HK-2 (cell line): ENCODE data around the gene CLK1.
"Not testable (repeated sequence)": the region's sequence is repeated elsewhere in the genome, so short reads cannot be mapped to it uniquely, and the experiment has no call there.

Experiments used
- DNase-seq: peaks from one replicate; pipeline ENCODE4 v3.0.0-alpha.2; 2018; ENCODE audit not compliant: unreplicated experiment

The CLK1 gene

DNA sequence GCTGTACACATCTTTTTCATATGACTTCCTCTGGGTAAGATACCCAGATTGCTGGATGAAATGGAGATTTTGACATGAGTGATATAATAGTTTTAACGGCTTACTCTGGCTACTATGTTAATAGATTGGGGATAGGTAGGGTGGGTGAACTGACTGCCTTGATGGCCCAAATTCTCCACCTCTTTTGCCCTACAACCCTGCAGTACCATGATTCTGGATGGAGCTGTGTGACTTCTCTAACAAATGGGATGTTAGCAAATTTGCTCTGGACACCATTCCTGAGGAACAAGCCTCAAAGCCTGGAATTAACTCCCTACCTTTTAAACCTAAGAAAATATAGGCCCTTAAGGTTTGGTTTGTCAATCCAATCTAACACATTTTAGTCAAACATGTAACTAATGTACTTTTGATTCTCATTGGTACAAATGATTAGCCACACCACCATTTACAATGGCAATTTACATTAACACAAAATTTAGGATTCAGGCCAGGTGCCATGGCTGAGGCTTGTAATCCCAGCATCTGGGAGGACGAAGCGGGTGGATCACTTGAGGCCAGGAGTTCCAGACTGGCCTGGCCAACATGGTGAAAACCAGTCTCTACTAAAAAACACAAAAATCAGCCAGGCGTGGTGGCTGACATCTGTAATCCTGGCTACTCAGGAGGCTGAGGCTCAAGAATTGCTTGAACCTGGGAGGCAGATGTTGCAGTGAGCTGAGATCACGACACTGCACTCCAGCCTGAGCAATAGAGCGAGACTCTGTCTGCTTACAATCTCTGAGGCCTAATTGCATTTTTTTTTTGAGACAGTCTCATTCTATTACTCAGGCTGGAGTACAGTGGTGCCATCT, 12.8 kb downstream of the CLK1 start:
- DNase-seq = no peak

DNA sequence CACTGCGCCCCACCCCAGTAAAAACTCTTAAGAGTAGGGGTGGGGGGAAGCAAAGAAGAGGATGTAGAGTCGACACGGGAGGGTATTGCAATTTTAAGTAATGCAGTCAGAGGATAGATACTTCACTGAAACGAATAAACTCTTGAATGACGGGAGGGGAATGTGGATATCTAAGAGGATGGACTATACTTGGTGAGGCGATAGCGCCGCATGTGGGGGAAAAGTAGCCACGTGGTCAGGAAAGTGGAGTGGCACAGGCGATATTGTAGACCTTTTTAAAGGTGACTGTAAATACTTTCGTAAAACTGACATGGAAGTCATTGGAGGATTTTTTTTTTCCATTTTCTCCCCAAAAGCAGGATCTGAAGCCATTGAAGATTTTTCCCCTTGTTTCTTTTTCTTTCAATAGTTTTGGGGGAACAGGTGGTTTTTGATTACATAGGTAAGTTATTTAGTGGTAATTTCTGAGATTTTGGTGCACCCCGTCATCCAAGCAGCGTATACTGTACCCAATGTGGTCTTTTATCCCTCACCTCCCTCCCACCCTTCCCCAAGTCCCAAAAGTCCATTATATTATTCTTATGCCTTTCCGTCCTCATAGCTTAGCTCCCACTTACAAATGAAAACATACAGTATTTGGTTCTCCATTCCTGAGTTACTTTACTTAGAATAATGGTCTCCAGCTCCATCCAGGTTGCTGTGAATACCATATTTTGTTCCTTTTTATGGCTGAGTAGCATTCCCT, 13.8 kb downstream of the CLK1 start:
- DNase-seq = no peak

- DNase-seq = no peak
Observed at GRCh38 chr2:200847939-200848338, 16.5 kb downstream of the CLK1 start.

- DNase-seq = no peak
Observed at GRCh38 chr2:200847269-200847668, 17.2 kb downstream of the CLK1 start.

DNA sequence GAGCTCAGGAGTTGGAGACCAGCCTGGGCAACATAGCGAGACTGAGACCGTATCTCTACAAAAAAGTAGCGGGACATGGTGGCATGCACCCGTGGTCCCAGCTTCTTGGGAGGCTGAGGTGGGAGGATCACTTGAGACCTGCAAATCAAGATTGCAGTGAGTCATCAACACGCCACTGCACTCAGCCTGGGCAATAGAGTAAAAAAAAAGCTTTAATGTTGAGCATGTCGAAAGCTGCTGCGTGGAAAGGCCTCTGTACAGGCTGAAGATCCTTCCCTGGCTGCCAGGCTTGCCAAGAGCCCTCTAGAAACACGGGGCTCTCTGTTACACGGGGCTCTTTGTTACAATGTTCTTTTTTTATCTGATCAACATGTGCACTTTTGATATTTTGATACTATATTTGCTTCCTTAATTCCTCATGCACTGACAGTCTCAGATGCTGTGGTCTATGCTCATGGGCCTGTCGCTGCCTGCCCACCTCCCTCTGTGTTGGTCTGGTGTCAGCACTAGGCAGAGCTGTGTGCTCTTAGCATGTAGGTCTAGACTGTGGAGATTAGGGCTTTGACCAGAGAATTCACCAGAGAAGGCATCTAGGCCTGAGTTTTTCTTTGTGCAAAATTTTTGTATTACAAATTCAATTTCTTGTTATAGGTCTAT, 18.7 kb downstream of the CLK1 start:
- DNase-seq = no peak

GRCh38 chr2:200845194-200845593, 19.3 kb downstream of the CLK1 start:
- no peak for DNase-seq

- DNase-seq = no peak
Observed at GRCh38 chr2:200843993-200844948, 20.2 kb downstream of the CLK1 start.

- DNase-seq = no peak
Observed at GRCh38 chr2:200839513-200839912, 24.9 kb downstream of the CLK1 start.

DNA sequence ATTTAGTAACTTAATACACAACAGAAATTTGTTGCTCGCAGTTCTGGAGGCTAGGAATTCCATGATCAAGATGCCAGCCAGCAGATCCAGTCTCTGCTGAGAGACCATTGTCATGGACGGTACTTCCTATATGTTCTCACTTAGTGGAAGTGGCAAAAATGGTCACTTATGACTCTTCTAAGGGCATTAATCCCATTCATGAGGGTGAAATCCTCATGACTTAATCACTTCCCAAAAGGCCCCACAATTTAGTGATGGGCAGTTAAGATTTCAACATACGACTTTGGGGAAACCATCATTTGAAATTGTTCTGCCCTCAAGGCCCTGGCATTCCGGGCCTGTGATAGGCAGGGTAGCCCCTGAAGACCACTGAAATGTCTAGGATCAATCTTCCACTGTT, 29.8 kb downstream of the CLK1 start:
- no peak for DNase-seq

GRCh38 chr2:200829258-200829655, 35.2 kb downstream of the CLK1 start:
- DNase-seq = no peak

DNA sequence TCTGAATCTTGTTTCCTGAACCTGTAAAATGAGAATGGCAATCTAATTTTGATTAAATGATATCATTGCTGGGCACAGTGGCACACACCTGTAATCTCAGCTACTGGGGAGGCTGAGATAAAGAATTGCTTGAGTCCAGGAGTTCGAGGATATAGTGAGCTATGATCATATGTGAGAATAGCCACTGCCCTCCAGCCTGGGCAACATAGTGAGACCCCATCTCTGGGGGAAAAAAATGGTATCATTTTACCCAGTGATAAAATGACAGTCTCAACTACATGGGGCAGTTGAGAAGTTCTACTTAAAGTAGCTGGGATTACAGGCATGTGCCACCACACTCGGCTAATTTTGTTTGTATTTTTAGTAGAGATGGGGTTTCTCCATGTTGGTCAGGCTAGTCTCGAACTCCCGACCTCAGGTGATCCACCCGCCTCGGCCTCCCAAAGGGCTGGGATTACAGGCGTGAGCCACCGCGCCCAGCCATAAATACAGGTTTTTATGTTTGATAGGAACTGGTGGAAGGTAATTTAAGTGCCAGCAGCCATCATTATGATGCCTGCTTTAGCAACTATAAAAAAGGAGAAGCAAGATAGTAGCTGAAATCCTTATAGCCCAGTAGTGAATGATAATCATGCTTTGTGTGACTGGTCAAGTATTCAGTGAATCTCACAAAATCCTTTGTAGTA, 35.7 kb downstream of the CLK1 start:
- no peak for DNase-seq

DNA sequence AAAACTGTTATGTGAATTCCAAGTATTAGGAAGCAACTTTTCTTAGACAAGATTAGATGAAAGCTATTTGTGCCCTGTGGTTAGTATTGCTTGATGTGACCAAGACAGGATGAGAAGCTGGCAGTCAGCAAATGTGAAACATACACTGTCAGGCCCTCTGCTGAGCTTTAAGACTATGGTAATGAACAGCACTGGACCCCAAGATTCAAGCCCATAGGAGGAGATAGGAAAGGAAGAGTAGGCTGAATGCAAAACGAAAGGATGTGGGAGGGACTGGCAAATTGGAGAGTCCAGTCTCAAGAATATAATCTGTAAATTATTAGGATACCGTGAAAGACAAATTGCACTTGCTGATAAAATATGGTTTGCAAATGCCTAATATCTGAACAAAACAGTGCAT, 36.4 kb downstream of the CLK1 start:
- no peak for DNase-seq

DNA sequence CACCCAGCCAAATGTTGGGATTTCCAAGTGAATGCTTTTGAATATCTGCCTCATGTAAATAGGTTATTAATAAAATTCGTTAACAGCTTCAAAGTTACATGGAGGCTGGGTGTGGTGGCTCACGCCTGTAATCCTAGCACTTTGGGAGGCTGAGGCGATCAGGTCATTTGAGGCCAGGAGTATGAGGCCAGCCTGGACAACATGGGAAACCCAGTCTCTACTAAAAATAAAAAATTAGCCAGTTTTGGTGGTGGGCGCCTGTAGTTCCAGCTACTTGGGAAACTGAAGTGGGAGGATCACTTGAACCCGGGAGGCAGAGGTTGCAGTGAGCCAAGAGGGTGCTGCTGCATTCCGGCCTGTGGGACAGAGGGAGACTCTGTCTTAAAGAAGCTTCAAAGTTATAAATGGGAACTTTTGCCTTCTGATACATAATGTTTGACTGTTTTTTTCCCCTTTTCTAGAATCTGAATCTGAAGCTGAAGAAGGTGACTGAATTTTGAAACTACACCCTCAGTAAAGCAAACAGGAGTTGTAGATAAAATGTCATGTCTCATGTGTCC, 42.7 kb downstream of the CLK1 start:
- no peak for DNase-seq

DNA sequence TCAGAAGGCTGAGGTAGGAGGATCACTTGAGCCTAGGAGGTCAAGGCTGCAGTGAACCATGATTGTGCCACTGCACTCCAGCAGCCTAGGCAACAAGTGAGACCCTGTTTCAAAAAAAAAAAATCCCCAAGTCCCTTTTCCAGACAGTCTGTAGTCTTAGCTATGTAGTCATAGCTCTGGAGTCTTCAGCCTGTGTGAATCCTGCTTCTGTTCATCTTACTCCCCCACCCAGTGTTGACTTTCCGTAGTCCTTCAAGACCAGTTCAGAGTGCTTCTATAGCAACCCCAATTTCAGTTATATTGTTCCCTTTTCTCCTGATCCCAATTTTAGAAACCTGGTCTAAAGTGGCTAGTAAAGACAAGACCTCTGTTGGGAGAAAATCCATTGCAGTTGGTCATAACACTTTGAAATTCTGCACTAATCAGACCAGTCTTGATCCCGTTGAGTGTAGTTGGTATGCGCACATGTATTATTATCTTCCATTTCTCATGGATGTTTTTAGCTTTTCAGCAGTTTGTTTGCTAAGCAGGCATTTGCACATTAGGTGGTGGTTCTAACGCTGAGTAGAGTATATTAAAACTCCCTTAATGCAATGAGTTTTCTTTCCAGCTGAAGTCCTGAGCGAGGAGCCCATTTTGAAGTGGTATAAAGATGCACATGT, 43.8 kb downstream of the CLK1 start:
- no peak for DNase-seq

GRCh38 chr2:200818732-200819131, 45.7 kb downstream of the CLK1 start:
- not testable (repeated sequence) for DNase-seq

DNA sequence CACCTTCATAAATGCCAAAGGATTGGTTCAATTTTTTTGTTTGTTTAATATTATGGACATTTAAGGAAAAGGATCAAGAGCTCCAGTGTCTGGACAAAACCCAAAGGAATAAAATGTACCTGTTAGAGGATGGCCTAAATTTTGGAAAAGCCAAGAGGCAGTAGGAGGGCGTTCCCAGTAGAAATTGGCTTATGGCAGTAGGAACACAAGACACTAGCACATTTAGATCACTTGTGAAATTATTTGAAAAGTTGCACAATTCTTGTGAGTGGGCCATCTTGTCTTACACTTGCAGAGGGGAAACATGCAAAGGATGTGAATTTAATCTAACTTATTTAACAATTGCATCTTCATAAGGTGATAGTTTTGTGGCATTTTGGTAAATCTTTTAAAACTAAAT, 49.5 kb downstream of the CLK1 start:
- DNase-seq = no peak

- no peak for DNase-seq
Observed at GRCh38 chr2:200814276-200814815, 50.1 kb downstream of the CLK1 start.

- DNase-seq = peak; percentile 80
Observed at GRCh38 chr2:200812122-200813022, 52.1 kb downstream of the CLK1 start.
